Liver (tissue), 9 donors: ENCODE measurements around the gene KRTDAP. TPM values are rescaled to one million over a fixed set of nuclear protein-coding genes. Genes with fewer than 3 reads are reported as not detected.

Source experiments
- DNase-seq: peaks from one replicate; pipeline ENCODE4 v3.0.0-alpha.2; 2017; ENCODE audit warnings: low spot score
- H3K27ac ChIP-seq, 2 donors: one replicate each; pipeline ENCODE4 v1.7.0; 2013; ENCODE audit warnings: inconsistent platforms in 2 of 2, low read length in 2 of 2, control low read depth in 1 of 2, low read depth in 1 of 2, mild to moderate bottlenecking in 1 of 2
- H3K27me3 ChIP-seq, 4 donors: one replicate each; pipeline versions ENCODE4 v1.6.1 to v1.7.0; 2013; ENCODE audit warnings: low read length in 3 of 4, inconsistent platforms in 1 of 4, mild to moderate bottlenecking in 1 of 4, moderate library complexity in 1 of 4; ENCODE audit not compliant: control insufficient read depth in 4 of 4, insufficient read depth in 4 of 4
- H3K36me3 ChIP-seq, 4 donors: one replicate each; pipeline versions ENCODE4 v1.6.1 to v1.7.0; 2013; ENCODE audit warnings: low read length in 3 of 4, mild to moderate bottlenecking in 3 of 4, low read depth in 1 of 4, moderate library complexity in 1 of 4; ENCODE audit not compliant: control insufficient read depth in 4 of 4, insufficient read depth in 3 of 4
- H3K4me1 ChIP-seq, 4 donors: one replicate each; pipeline versions ENCODE4 v1.6.1 to v1.7.0; 2013; ENCODE audit warnings: low read length in 3 of 4, mild to moderate bottlenecking in 3 of 4, moderate library complexity in 1 of 4; ENCODE audit not compliant: control insufficient read depth in 4 of 4, insufficient read depth in 4 of 4
- H3K4me3 ChIP-seq, 3 donors: one replicate each; pipeline versions ENCODE4 v1.6.1 to v1.7.0; 2013; ENCODE audit warnings: low read length in 3 of 3, control low read depth in 1 of 3, low read depth in 1 of 3, mild to moderate bottlenecking in 1 of 3
- H3K9ac ChIP-seq, 2 donors: one replicate each; pipeline ENCODE4 v1.7.0; 2013; ENCODE audit warnings: low read length in 2 of 2, mild to moderate bottlenecking in 2 of 2, moderate library complexity in 2 of 2, control low read depth in 1 of 2, low read depth in 1 of 2
- H3K9me3 ChIP-seq, 4 donors: one replicate each; pipeline versions ENCODE4 v1.6.1 to v1.7.0; 2013; ENCODE audit warnings: low read length in 3 of 4; ENCODE audit not compliant: control insufficient read depth in 4 of 4
- ATF3 ChIP-seq: IDR thresholded peaks from 2 replicates; pipeline ENCODE4 v1.6.1; 2016; ENCODE audit warnings: antibody characterized with exemption
- CTCF ChIP-seq: fragments of 150-350 bp; IDR thresholded peaks from 2 replicates; pipeline ENCODE4 v1.5.1; 2017; ENCODE audit warnings: improper control_type of control experiment, low read depth, low read length; ENCODE audit not compliant: missing input control
- EGR1 ChIP-seq, 2 donors: IDR thresholded peaks; 2 replicates each; pipeline ENCODE4 v1.6.1; 2016 to 2018; ENCODE audit warnings: antibody characterized with exemption in 2 of 2, low read depth in 2 of 2
- FOXA1 ChIP-seq: IDR thresholded peaks from 2 replicates; pipeline ENCODE4 v1.6.1; 2016; ENCODE audit warnings: antibody characterized with exemption
- FOXA2 ChIP-seq: IDR thresholded peaks from 2 replicates; pipeline ENCODE4 v1.6.1; 2016; ENCODE audit warnings: antibody characterized with exemption
- GABPA ChIP-seq, 2 donors: IDR thresholded peaks in 1 of 2; conservative IDR thresholded peaks in 1 of 2; 2 replicates each; pipeline ENCODE4 v1.6.1; 2016; ENCODE audit warnings: antibody characterized with exemption in 2 of 2, mild to moderate bottlenecking in 1 of 2, moderate library complexity in 1 of 2
- HNF4A ChIP-seq, 2 donors: conservative IDR thresholded peaks; 2 replicates each; pipeline ENCODE4 v1.6.1; 2016; ENCODE audit warnings: antibody characterized with exemption in 2 of 2, mild to moderate bottlenecking in 2 of 2
- HNF4G ChIP-seq: IDR thresholded peaks from 2 replicates; pipeline ENCODE4 v1.6.1; 2016; ENCODE audit warnings: antibody characterized with exemption
- JUND ChIP-seq, 2 donors: IDR thresholded peaks; 2 replicates each; pipeline ENCODE4 v1.6.1; 2016; ENCODE audit warnings: antibody characterized with exemption in 2 of 2
- MAX ChIP-seq: IDR thresholded peaks from 2 replicates; pipeline ENCODE4 v1.6.1; 2016; ENCODE audit warnings: antibody characterized with exemption
- NR2F2 ChIP-seq: IDR thresholded peaks from 2 replicates; pipeline ENCODE4 v1.6.1; 2016; ENCODE audit warnings: antibody characterized with exemption
- RAD21 ChIP-seq, 2 donors: IDR thresholded peaks; 2 replicates each; pipeline ENCODE4 v1.6.1; 2016; ENCODE audit warnings: antibody characterized with exemption in 2 of 2, mild to moderate bottlenecking in 2 of 2
- REST ChIP-seq: IDR thresholded peaks from 2 replicates; pipeline ENCODE4 v1.6.1; 2016; ENCODE audit warnings: antibody characterized with exemption, mild to moderate bottlenecking
- RXRA ChIP-seq, 2 donors: IDR thresholded peaks; 2 replicates each; pipeline ENCODE4 v1.6.1; 2017 to 2018; ENCODE audit warnings: antibody characterized with exemption in 2 of 2, mild to moderate bottlenecking in 1 of 2
- SP1 ChIP-seq: IDR thresholded peaks from 2 replicates; pipeline ENCODE4 v1.6.1; 2018; ENCODE audit warnings: antibody characterized with exemption, mild to moderate bottlenecking
- TAF1 ChIP-seq: conservative IDR thresholded peaks from 2 replicates; pipeline ENCODE4 v1.6.1; 2016; ENCODE audit warnings: antibody characterized with exemption, mild to moderate bottlenecking
- YY1 ChIP-seq: IDR thresholded peaks from 2 replicates; pipeline ENCODE4 v1.6.1; 2016; ENCODE audit warnings: antibody characterized with exemption, mild to moderate bottlenecking
- ZBTB33 ChIP-seq: IDR thresholded peaks from 2 replicates; pipeline ENCODE4 v1.6.1; 2016; ENCODE audit warnings: antibody characterized with exemption
- WGBS: extraction: QIAGEN DNeasy Blood & Tissue Kit; methylation state at CpG from one replicate; pipeline ENCODE4 v1.1.7; 2013; 5-methylcytosine and 5-hydroxymethylcytosine counted together
- polyA plus RNA-seq, 2 donors: library from polyadenylated mRNA; stranded (reverse) in 1 of 2; unstranded in 1 of 2; fragments of 200-250 nt in 1 of 2; fragments of >200 nt in 1 of 2; fragmentation: Nextera tagmentation in 1 of 2; extraction: Ambion mirVana in 1 of 2; gene quantifications; one replicate each; pipeline versions ENCODE4 v1.2.1 to v1.2.3, GENCODE V29; 2013 to 2015
- total RNA-seq, 2 donors: library from RNA; depleted of rRNA; stranded (reverse); fragments of >200 nt; gene quantifications; one replicate each; pipeline ENCODE4 v1.2.3, GENCODE V29; 2014
- donor health status: healthy.
- donor health status: healthy.
- donor health status: healthy.
- donor health status: healthy.
- donor health status: healthy.

The KRTDAP gene
- total and polyA plus RNA-seq, 4 donors: not detected

GRCh38 chr19:35522745-35523327, 32.6 kb upstream of the KRTDAP start (continued):
- TF ChIP-seq GABPA (IDR thresholded peaks at IDR 0.05 in 1 of 2, conservative IDR thresholded peaks at IDR 0.05 in 1 of 2): no peak

GRCh38 chr19:35521124-35521743, 31.0 kb upstream of the KRTDAP start:
- Histone ChIP-seq H3K27me3 (peaks cover 0 to 3% (median 0%) of the 10 kb centered on the region in 4 donors), H3K27ac (no peak overlapping the region), H3K4me3 (no peak overlapping the region), H3K4me1 (no peaks in the 10 kb centered on the region), H3K9ac (no peak overlapping the region), H3K36me3 (no peaks in the 10 kb centered on the region), H3K9me3 (no peaks in the 10 kb centered on the region)
- TF ChIP-seq HNF4G: no peak
- no peak for DNase-seq
- 76% methylated on average over 16 of the region's 16 CpGs for WGBS

GRCh38 chr19:35519291-35519690, 29.0 kb upstream of the KRTDAP start:
- H3K27ac ChIP-seq: no peak overlapping the region
- H3K4me3 ChIP-seq: no peak overlapping the region
- H3K9ac ChIP-seq: no peak overlapping the region
- TF ChIP-seq FOXA1: no peak
- TF ChIP-seq RXRA (IDR thresholded peaks at IDR 0.05): no peak
- TF ChIP-seq NR2F2: no peak
- no peak for TF ChIP-seq HNF4A (conservative IDR thresholded peaks at IDR 0.05)
- TF ChIP-seq ATF3: no peak
- no peak for TF ChIP-seq JUND (IDR thresholded peaks at IDR 0.05)
- no peak for TF ChIP-seq CTCF
- TF ChIP-seq ZBTB33: no peak
- TF ChIP-seq GABPA (IDR thresholded peaks at IDR 0.05 in 1 of 2, conservative IDR thresholded peaks at IDR 0.05 in 1 of 2): no peak
- TF ChIP-seq YY1: no peak
- TF ChIP-seq EGR1 (IDR thresholded peaks at IDR 0.05; ENCODE audit: low read depth in 2 of 2): no peak
- no peak for TF ChIP-seq HNF4G
- TF ChIP-seq SP1: no peak
- no peak for TF ChIP-seq TAF1
- TF ChIP-seq MAX: no peak
- TF ChIP-seq RAD21 (IDR thresholded peaks at IDR 0.05): no peak
- TF ChIP-seq FOXA2: no peak
- TF ChIP-seq REST: no peak
- no peaks in the 10 kb centered on the region for H3K4me1 ChIP-seq
- no peaks in the 10 kb centered on the region for H3K9me3 ChIP-seq
- no peaks in the 10 kb centered on the region for H3K27me3 ChIP-seq
- no peak for DNase-seq
- 61% methylated on average over 7 of the region's 7 CpGs for WGBS
- H3K36me3 ChIP-seq: no peaks in the 10 kb centered on the region
